Lower leg skin (tissue), 3 donors: ENCODE results near the gene SERPINH1.

Experiments
- POLR2A ChIP-seq, 2 donors: fragments of 450-650 bp; IDR thresholded peaks; one replicate each; pipeline ENCODE4 v1.6.1; 2016 to 2017; ENCODE audit warnings: antibody characterized with exemption in 2 of 2, mild to moderate bottlenecking in 1 of 2, moderate library complexity in 1 of 2
- TF ChIP-seq, protein P1 (sequence below), 3 donors: fragments of 450-650 bp; IDR thresholded peaks; one replicate each; pipeline ENCODE4 v1.5.1; 2016; ENCODE audit warnings: antibody characterized with exemption in 3 of 3, mild to moderate bottlenecking in 3 of 3, moderate library complexity in 2 of 3

DNA sequence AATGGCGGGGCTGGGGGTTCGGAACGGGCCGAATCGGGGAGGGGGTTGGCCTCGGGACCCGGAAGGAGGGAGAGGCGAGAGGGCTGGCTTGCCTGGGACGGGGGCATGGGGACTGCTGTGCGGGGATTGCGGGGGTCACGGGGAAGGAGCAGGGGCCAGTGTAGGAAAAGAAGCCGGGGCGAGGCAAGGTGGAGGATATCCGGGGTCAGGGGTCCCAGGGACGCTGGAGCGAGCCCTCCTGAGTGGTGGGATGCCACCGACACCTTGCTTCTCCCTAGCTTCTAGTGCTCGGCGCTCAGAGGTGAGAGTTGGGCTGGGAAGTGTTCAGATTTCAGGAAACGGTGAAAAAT is 35.9 kb upstream of the SERPINH1 start:
- TF ChIP-seq, protein P1, sequence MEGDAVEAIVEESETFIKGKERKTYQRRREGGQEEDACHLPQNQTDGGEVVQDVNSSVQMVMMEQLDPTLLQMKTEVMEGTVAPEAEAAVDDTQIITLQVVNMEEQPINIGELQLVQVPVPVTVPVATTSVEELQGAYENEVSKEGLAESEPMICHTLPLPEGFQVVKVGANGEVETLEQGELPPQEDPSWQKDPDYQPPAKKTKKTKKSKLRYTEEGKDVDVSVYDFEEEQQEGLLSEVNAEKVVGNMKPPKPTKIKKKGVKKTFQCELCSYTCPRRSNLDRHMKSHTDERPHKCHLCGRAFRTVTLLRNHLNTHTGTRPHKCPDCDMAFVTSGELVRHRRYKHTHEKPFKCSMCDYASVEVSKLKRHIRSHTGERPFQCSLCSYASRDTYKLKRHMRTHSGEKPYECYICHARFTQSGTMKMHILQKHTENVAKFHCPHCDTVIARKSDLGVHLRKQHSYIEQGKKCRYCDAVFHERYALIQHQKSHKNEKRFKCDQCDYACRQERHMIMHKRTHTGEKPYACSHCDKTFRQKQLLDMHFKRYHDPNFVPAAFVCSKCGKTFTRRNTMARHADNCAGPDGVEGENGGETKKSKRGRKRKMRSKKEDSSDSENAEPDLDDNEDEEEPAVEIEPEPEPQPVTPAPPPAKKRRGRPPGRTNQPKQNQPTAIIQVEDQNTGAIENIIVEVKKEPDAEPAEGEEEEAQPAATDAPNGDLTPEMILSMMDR (IDR thresholded peaks at IDR 0.05): no peak
- TF ChIP-seq POLR2A (IDR thresholded peaks at IDR 0.05): no peak
